Neutrophil (primary cell): Measurements from ENCODE around the gene AKAP5.

Experiments used
- H3K27ac ChIP-seq: fragments of 200-600 bp; sonication (generic); 2 replicates; pipeline ENCODE4 v1.5.1; 2016; ENCODE audit warnings: mild to moderate bottlenecking, moderate library complexity
- H3K27me3 ChIP-seq: fragments of 200-600 bp; sonication (generic); 2 replicates; pipeline ENCODE4 v1.6.0; 2016; ENCODE audit warnings: mild to moderate bottlenecking
- H3K36me3 ChIP-seq: fragments of 200-600 bp; sonication (generic); 2 replicates; pipeline ENCODE4 v1.5.1; 2017
- H3K4me1 ChIP-seq, 2 experiments: fragments of 200-600 bp in 1 of 2; sonication (generic) in 1 of 2; 1 replicate in 1 of 2; 2 replicates in 1 of 2; pipeline versions ENCODE4 v1.5.1 to v1.6.1; 2013 to 2016; ENCODE audit warnings: low read depth in 1 of 2, low read length in 1 of 2, mild to moderate bottlenecking in 1 of 2, moderate library complexity in 1 of 2; ENCODE audit not compliant: control insufficient read depth in 1 of 2, insufficient read depth in 1 of 2
- H3K4me3 ChIP-seq, 2 experiments: fragments of 200-600 bp in 1 of 2; sonication (generic) in 1 of 2; 1 replicate in 1 of 2; 2 replicates in 1 of 2; pipeline ENCODE4 v1.5.1; 2013 to 2016; ENCODE audit warnings: low read depth in 1 of 2, low read length in 1 of 2, mild to moderate bottlenecking in 1 of 2, moderate library complexity in 1 of 2
- H3K9me3 ChIP-seq: fragments of 200-600 bp; sonication (generic); 2 replicates; pipeline ENCODE4 v1.5.1; 2016
- TF ChIP-seq, protein P1 (sequence below): fragments of 200-600 bp; sonication (generic); IDR thresholded peaks from 2 replicates; pipeline ENCODE4 v1.5.1; 2016; ENCODE audit warnings: antibody characterized with exemption

Gene AKAP5

DNA sequence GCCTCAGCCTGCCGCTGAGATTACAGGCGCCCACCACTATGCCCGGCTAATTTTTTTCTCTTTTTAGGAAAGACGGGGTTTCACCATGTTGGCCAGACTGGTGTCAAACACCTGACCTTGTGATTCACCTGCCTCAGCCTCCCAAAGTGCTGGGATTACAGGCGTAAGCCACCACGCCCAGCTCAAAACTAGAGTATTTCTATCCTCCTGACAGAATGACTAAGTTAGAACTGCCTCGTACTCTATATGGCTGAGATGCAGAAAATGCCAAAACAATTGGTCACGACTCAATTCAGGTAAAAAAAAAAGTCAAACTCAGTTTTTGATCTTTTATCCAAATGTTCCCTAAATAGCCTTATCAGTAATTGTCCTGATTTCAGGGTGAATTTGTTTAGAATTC, 11.1 kb downstream of the AKAP5 start:
- Histone ChIP-seq H3K27ac (no peak overlapping the region), H3K9me3 (no peaks in the 10 kb centered on the region), H3K4me1 (no peaks in the 10 kb centered on the region), H3K36me3 (no peaks in the 10 kb centered on the region), H3K4me3 (no peak overlapping the region), H3K27me3 (peaks cover 15% of the 10 kb centered on the region)
- TF ChIP-seq, protein P1, sequence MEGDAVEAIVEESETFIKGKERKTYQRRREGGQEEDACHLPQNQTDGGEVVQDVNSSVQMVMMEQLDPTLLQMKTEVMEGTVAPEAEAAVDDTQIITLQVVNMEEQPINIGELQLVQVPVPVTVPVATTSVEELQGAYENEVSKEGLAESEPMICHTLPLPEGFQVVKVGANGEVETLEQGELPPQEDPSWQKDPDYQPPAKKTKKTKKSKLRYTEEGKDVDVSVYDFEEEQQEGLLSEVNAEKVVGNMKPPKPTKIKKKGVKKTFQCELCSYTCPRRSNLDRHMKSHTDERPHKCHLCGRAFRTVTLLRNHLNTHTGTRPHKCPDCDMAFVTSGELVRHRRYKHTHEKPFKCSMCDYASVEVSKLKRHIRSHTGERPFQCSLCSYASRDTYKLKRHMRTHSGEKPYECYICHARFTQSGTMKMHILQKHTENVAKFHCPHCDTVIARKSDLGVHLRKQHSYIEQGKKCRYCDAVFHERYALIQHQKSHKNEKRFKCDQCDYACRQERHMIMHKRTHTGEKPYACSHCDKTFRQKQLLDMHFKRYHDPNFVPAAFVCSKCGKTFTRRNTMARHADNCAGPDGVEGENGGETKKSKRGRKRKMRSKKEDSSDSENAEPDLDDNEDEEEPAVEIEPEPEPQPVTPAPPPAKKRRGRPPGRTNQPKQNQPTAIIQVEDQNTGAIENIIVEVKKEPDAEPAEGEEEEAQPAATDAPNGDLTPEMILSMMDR, result no peak

DNA sequence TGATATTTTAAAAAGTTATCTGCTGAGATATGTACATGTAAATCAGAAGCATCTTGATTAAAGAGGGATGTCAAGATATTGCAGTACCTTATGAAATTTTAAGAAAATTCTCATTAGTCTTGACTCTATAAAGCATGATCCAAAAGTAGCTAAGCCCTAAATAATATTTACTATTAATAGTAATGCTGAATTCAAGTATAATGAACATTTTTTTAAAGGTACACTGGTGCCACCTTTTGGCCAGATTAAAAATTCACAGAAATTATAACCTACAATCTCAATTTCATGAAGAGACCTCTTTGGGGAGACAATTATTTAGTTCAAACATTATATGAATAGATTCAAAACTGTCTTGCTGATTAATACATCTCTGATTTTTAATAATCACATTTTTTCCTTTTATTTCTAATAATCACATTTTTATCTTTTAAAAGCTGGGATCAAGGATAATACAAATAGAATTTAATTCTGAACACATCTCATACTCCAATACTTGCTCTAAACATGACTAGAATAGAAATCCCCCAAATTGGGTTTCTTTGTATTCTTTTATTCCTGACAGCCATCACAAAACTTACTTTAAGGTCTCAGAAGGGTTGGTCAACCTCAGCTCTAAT, 13.4 kb downstream of the AKAP5 start:
- H3K9me3 ChIP-seq, result no peaks in the 10 kb centered on the region
- H3K4me1 ChIP-seq, result no peaks in the 10 kb centered on the region
- TF ChIP-seq, protein P1, result no peak
- no peak overlapping the region for H3K4me3 ChIP-seq
- no peak overlapping the region for H3K27ac ChIP-seq
- peaks cover 5% of the 10 kb centered on the region for H3K27me3 ChIP-seq
- H3K36me3 ChIP-seq, result no peaks in the 10 kb centered on the region

DNA sequence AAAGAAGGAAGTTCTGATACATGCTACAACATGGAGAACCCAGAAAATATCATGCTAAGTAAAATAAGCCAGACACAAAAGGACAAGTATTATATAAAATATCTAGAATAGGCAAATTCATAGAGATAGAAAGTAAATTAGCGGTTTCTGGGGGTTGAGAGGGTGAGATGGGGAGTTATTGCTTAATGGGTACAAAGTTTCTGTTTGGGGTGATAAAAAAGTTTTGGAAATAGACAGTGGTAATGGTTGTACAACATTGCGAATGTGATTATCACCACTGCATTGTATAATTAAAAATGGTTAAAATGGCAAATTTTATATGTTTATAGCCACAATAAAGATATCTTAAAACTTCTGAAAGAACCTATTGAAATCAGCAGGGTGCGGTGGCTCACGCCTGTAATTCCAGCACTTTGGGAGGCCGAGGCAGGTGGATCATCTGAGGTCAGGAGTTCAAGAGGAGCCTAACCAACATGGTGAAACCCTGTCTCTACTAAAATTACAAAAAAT, 23.3 kb downstream of the AKAP5 start:
- Histone ChIP-seq H3K4me3 (no peak overlapping the region), H3K36me3 (no peaks in the 10 kb centered on the region), H3K4me1 (no peaks in the 10 kb centered on the region), H3K27me3 (no peaks in the 10 kb centered on the region), H3K27ac (no peak overlapping the region), H3K9me3 (no peaks in the 10 kb centered on the region)
- TF ChIP-seq, protein P1, result no peak

DNA sequence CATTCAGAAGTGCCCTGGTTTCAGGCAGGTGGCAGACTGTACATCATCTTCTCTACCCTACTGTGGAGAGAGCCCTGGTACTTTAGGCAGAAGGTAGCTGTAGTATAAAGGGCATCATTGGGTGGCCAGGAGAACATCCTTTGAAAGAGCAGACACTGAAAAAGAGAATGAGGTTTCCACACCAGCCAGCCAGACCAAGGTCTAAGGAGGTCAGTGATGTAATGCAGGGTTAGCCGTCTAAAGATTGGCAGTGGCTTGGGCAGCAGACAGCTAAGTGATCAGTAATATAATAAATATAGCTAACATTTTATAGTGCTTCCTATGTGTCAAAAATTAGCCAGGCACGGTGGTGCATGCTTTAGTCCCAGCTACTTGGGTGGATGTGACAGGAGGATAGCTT, 26.3 kb downstream of the AKAP5 start:
- TF ChIP-seq, protein P1, result no peak
- Histone ChIP-seq H3K9me3 (no peaks in the 10 kb centered on the region), H3K36me3 (no peaks in the 10 kb centered on the region), H3K27me3 (no peaks in the 10 kb centered on the region), H3K4me1 (no peaks in the 10 kb centered on the region), H3K27ac (no peak overlapping the region), H3K4me3 (no peak overlapping the region)

DNA sequence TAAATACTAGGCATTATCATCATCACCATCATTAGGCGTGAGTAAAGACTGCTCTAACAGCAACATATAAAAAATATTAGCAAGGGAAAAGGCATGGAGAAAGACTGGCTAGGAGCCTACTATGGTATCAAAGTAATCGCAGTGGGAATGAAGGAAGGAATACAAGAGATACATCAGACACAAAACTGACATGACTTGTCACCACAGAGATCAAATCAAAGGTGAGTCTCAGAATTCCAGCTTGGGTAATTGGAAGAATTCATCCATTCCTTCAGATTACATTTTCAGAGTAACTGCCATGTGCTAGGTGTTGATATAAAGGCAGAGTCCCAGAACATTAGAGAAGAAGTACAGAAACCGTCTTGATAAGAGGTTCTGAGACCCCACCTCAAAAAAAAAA, 28.2 kb downstream of the AKAP5 start:
- H3K4me1 ChIP-seq, result no peaks in the 10 kb centered on the region
- no peaks in the 10 kb centered on the region for H3K36me3 ChIP-seq
- TF ChIP-seq, protein P1, result no peak
- H3K9me3 ChIP-seq, result no peaks in the 10 kb centered on the region
- H3K27ac ChIP-seq, result no peak overlapping the region
- H3K27me3 ChIP-seq, result no peaks in the 10 kb centered on the region
- no peak overlapping the region for H3K4me3 ChIP-seq
